GM18951 (cell line): ENCODE results near the gene ZNF22.
A peak's percentile ranks its signal among the peaks of the same experiment; 100 is the strongest.

Experiments
- POLR2A ChIP-seq: IDR thresholded peaks from 4 replicates; pipeline ENCODE4 v1.6.1; 2011; ENCODE audit warnings: mild to moderate bottlenecking; ENCODE audit not compliant: insufficient read length, insufficient read depth; ENCODE audit errors: extremely low read depth
- in situ Hi-C: fragments of 300-500 bp; cut with MboI; formaldehyde crosslinking; loops from one replicate; pipeline ENCODE4 v1.12.0; 2022; ENCODE audit warnings: low sequenced_read_pairs, mixed read lengths, inconsistent platforms; ENCODE audit not compliant: unreplicated experiment

Gene ZNF22

GRCh38 chr10:44976352-44977198 lies 24.1 kb upstream of the ZNF22 start:
- in situ Hi-C loops: no loop called here

GRCh38 chr10:44977287-44978212 lies 23.2 kb upstream of the ZNF22 start:
- in situ Hi-C loops: no loop called here
- no peak for TF ChIP-seq POLR2A

More at GRCh38 chr10:44976352-44977198, 24.1 kb upstream of the ZNF22 start:
- TF ChIP-seq POLR2A: no peak

- in situ Hi-C loops: no loop called here
Observed at GRCh38 chr10:44978213-44978569, 22.5 kb upstream of the ZNF22 start.

GRCh38 chr10:44978570-44979280 lies 22.0 kb upstream of the ZNF22 start, which contains the start of gene DEPP1:
TSS of gene DEPP1 (minus strand) at chr10:44978809. CDS start at chr10:44978030, 779 bp downstream.
- in situ Hi-C loops: no loop called here
- TF ChIP-seq POLR2A: peak; percentile 70

More at GRCh38 chr10:44978213-44978569, 22.5 kb upstream of the ZNF22 start:
- no peak for TF ChIP-seq POLR2A

- in situ Hi-C loops: no loop called here
Observed at GRCh38 chr10:44979281-44980191, 21.2 kb upstream of the ZNF22 start.

DNA sequence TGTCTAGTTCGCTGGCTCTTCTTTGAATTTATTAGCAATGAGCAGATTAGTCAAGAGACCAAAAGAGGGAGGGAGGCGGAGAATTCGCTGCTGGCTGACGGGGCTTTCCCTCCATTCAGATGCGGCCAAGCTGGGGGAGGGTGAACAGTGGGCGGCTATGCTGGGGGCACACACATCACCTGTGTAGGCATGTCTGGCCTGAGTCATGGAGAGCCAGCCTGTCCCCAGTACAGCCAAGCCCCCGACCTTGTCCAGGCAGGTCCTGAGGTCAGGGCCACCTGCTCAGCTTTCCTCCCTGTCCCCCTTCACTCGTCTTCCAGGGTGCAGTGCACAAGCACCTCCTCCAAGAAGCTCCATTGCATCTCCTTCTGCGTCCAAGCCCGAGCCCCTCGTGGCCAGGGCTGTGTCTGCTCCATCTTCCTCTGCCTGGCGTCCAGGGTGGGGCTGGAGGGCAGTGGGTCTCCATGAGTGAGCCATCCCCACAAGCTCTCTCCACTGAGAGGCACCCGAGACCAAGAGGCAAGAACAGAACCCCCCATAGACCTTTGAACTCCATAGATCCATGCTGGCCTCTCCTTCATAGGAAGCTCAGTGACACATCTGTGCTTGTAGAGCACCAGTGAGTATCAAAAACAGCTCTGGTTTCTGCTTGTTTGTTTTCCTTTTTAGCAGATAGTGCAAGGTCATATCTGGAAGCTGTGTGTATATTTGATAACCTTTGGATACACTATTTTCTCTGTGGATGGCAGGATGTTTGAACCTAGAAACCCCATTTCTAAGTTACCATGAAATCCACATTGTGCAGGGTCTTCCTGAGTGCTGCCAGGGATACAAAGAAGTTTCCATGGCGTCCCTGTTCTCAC lies 20.2 kb upstream of the ZNF22 start:
- TF ChIP-seq POLR2A: no peak
- in situ Hi-C loops: no loop called here

More at GRCh38 chr10:44979281-44980191, 21.2 kb upstream of the ZNF22 start:
- no peak for TF ChIP-seq POLR2A

DNA sequence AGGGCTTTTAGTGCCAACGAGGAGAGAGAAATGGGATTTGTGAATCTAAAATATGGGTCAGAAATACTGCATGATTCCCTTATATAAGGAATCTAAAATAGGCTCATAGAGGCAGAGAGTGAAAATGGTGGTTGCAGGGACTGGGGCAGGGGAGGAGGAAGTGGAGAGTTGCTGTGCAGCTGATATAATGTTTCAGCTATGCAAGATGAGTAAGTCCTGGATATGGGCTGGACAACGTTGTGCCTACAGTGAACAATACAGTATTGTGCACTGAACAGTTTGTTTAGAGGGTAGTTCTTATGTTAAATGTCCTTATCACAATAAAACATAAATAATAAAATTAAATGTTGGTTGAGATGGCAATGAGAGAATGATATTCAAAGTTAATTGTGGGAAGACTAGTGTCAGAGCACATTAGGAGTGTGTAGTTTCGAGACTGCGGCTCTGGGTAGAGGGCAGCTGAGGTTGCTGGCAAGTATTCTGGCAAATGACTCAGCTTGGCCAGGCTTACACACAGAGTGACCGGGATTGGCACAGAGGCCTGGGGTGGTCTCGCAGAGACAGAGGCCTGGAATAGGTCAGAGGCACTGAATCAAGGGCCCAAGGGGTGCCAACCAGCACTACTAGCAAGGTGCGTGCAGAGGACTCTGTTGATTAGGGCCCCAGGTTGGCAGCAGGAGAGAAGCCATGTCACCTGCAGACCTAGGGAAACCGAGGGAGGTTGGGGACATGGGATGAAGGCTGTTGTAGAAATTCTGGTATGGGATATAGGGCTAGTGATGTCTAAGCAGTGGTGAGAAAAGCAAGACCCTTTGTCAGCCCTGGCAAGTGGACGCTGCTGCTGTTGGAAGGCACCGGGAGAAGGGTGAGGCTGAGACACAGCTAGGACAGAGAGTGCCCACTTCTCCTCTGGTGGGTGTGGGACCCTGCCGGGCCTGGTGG lies 19.3 kb upstream of the ZNF22 start:
- in situ Hi-C loops: no loop called here
- no peak for TF ChIP-seq POLR2A

- in situ Hi-C loops: no loop called here
- no peak for TF ChIP-seq POLR2A
Observed at GRCh38 chr10:44982114-44982460, 18.6 kb upstream of the ZNF22 start.

GRCh38 chr10:44982496-44982895 lies 18.2 kb upstream of the ZNF22 start:
- no peak for TF ChIP-seq POLR2A

DNA sequence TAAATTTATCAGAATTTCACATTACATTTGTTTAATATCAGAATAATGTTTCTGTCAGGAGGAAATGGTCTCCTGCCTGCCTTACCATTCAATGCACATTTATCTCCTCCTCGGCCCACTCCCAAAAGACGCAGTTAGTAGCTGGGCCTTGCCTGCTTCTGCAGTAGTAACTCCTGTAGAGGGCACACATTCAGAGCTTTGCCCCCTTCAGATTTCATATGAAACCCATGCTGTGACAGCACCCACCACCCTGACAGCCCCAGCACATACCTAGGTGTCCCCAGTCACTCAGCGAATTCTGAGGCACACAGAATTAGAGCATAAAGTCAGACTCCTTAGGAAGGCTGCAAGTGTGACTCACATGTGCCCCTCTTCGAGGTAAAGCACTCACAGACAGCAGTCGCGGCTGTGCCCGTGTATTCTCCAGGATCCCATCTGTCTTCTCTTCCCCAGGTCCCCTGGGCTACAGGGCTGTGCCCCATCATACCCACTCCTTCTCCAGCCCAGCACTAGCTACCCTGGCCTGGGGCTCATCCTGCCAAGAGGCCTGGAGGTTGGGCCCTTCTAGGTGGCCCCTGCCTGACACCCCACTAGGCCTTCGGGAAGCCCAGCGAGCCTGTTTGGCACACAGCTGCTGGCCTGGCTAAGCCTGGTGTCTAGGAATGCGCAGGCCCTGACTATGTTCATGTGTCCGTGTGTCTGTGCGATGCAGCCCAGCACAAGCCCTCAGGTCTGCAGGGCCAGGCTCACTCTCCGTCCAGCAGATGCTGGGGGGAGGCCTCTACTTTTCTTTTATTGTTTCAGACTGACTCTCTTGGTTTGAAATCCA lies 17.4 kb upstream of the ZNF22 start:
- in situ Hi-C loops: no loop called here
- no peak for TF ChIP-seq POLR2A

More at GRCh38 chr10:44982496-44982895, 18.2 kb upstream of the ZNF22 start:
- in situ Hi-C loops: no loop called here

GRCh38 chr10:44983895-44984278 lies 16.8 kb upstream of the ZNF22 start:
- TF ChIP-seq POLR2A: no peak
- in situ Hi-C loops: no loop called here
